ENCODE results near the gene PLXNA3. TPM values are rescaled to one million over a fixed set of nuclear protein-coding genes. Genes with fewer than 3 reads are reported as not detected.

PLXNA3 gene
- total RNA-seq, 1 experiment from 2014 or later, result 36.3 TPM

- H4K5ac ChIP-seq (ENCODE audit: insufficient read length, low read depth, low read length), result no peak overlapping the region
- no peaks in the 10 kb centered on the region for H3K4me1 ChIP-seq (ENCODE audit: insufficient read depth, low read length)
- H3K27me3 ChIP-seq (ENCODE audit: insufficient read depth, low read length), result no peaks in the 10 kb centered on the region
- H2BK20ac ChIP-seq (ENCODE audit: low read depth, low read length, poor library complexity, severe bottlenecking), result no peak overlapping the region
- H3K36me3 Mint-ChIP-seq (ENCODE audit: insufficient read depth in 1 of 3, low read depth in 3 of 3), result peaks cover 18 to 53% (median 47%) of the 10 kb centered on the region in 3 experiments
- no peaks in the 10 kb centered on the region for H3K4me1 Mint-ChIP-seq
- H3K79me2 ChIP-seq (ENCODE audit: insufficient read depth, low read length), result no peaks in the 10 kb centered on the region
- H3K23me2 ChIP-seq (ENCODE audit: insufficient read length, low read depth, low read length, poor library complexity, severe bottlenecking), result no peaks in the 10 kb centered on the region
- H2BK5ac ChIP-seq (ENCODE audit: insufficient read length, low read length), result no peak overlapping the region
- H3K14ac ChIP-seq (ENCODE audit: insufficient read depth, low read length), result no peak overlapping the region
- H3K4me2 ChIP-seq (ENCODE audit: insufficient read depth, insufficient read length, low read length), result no peak overlapping the region
- no peak overlapping the region for H3K27ac Mint-ChIP-seq
- H3K9ac ChIP-seq (ENCODE audit: extremely low read depth, insufficient read length, low read length), result no peak overlapping the region
- H3T11ph ChIP-seq (ENCODE audit: low read length), result no peak overlapping the region
- H2BK12ac ChIP-seq (ENCODE audit: insufficient read length, low read depth, low read length), result no peak overlapping the region
- no peak overlapping the region for H3K23ac ChIP-seq (ENCODE audit: insufficient read length, low read depth, low read length)
- no peak overlapping the region for H4K91ac ChIP-seq (ENCODE audit: insufficient read length, low read depth, low read length)
- H3K9me3 ChIP-seq (ENCODE audit: control insufficient read depth, low read depth, low read length), result peaks cover 29% of the 10 kb centered on the region
- H3K79me1 ChIP-seq (ENCODE audit: insufficient read depth, low read depth, low read length, poor library complexity, severe bottlenecking), result no peaks in the 10 kb centered on the region
- no peak overlapping the region for H2AFZ ChIP-seq (ENCODE audit: low read length)
- H3K27ac ChIP-seq (ENCODE audit: insufficient read length, low read depth, low read length), result no peak overlapping the region
- no peak for TF ChIP-seq CTCF (conservative IDR thresholded peaks at IDR 0.05)
- H3K4me3 Mint-ChIP-seq, result no peak overlapping the region
- H4K20me1 ChIP-seq (ENCODE audit: control insufficient read depth, insufficient read depth, insufficient read length), result no peaks in the 10 kb centered on the region
- H3K9me3 Mint-ChIP-seq, result peaks cover 50 to 82% of the 10 kb centered on the region in 2 experiments
- H3K4ac ChIP-seq (ENCODE audit: low read depth, low read length), result no peak overlapping the region
- no peak overlapping the region for H3K56ac ChIP-seq (ENCODE audit: insufficient read length, low read depth, low read length)
- no peaks in the 10 kb centered on the region; the same call in 1 of the 2 replicates for H3K27me3 Mint-ChIP-seq (ENCODE audit: low read depth)
- H4K8ac ChIP-seq (replicated peaks; ENCODE audit: insufficient read length, low read depth, low read length), result no peak overlapping the region
- no peak overlapping the region for H3K18ac ChIP-seq (ENCODE audit: insufficient read length, low read depth, low read length)
- WGBS (ENCODE audit: extremely low coverage, insufficient read length, low lambda C conversion rate), result no CpG with 5 or more reads among the region's 15 CpGs
- H2BK15ac ChIP-seq (ENCODE audit: low read depth, low read length), result no peak overlapping the region
- no peak overlapping the region for H2AK5ac ChIP-seq (ENCODE audit: insufficient read length, low read length)
- no peak for DNase-seq
- H2BK120ac ChIP-seq (ENCODE audit: low read depth, low read length, poor library complexity, severe bottlenecking), result no peak overlapping the region
These were observed 8.8 kb downstream of the PLXNA3 start for GRCh38 chrX:154466907-154467306.
